GM21367 (cell line): ENCODE data around the gene PHLDB2.
"Not testable (repeated sequence)": the region's sequence is repeated elsewhere in the genome, so short reads cannot be mapped to it uniquely, and the experiment has no call there.

Experiments
- ATAC-seq: cut with Tn5 transposase; IDR thresholded peaks from one replicate; pipeline ENCODE4 v1.9.1; 2021; ENCODE audit not compliant: unreplicated experiment

Gene PHLDB2

GRCh38 chr3:111859061-111859973 is at the start of gene PHLDB2:
Gene PHLDB2, plus strand, starts transcription at chr3:111859265. Its CDS starts 24,813 bp downstream, at chr3:111884078.
- ATAC-seq, result no peak

DNA sequence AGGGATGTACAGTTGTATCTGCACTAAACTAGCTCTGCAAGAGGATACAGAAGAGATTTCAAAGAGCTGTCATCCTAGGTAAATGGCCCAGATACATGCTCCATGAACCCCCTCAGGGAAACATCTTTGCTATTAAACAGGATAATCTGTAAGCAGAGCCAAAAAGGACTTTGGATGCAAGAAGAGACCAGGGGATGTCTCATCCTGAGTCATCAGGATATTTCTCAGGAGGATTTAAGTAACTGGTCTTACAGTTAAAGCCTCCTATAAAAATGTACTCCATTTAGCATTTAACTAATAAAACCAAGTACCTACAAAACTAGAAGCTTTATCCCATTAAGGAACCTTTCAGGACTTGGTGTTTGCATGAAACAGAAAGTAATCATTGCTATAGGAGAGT is 48.2 kb upstream of the PHLDB2 start:
- no peak for ATAC-seq

GRCh38 chr3:111811811-111812210 is 47.3 kb upstream of the PHLDB2 start:
- no peak for ATAC-seq

GRCh38 chr3:111812701-111813100 is 46.4 kb upstream of the PHLDB2 start:
- no peak for ATAC-seq

DNA sequence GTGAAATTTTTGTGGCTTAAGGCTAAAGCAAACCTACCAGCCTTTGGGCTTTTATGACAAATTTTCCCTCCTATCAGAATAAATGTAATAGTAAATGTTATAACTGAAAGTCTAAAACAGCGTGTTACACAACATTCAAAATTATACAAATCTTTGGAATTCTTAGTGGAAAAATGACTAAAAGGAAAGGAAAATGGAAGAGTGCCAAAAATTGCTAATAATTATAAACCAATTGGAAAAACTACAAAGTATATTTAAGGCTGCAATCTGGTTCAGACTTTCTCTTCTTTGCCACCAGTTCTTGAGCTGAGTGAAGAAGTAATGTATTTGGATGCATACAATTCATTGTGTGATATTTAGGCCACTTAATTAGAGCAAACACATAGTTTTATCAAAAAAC is 45.6 kb upstream of the PHLDB2 start:
- ATAC-seq, result no peak

GRCh38 chr3:111813979-111814378 is 45.1 kb upstream of the PHLDB2 start:
- no peak for ATAC-seq

DNA sequence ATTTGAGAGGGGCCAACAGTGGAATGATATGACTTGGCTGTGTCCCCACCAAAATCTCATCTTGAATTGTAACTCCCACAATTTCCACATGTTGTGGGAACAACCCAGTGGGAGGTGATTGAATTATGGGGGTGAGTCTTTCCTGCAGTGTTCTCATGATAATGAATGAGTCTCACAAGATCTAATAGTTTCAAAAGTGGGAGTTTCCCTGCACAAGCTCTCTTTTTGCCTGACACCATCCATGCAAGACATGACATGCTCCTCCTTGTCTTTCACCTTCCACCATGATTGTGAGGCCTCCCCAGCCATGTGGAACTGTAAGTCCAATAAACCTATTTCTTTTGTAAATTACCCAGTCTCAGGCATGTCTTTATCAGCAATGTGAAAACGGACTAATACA is 42.3 kb upstream of the PHLDB2 start:
- not testable (repeated sequence) for ATAC-seq

DNA sequence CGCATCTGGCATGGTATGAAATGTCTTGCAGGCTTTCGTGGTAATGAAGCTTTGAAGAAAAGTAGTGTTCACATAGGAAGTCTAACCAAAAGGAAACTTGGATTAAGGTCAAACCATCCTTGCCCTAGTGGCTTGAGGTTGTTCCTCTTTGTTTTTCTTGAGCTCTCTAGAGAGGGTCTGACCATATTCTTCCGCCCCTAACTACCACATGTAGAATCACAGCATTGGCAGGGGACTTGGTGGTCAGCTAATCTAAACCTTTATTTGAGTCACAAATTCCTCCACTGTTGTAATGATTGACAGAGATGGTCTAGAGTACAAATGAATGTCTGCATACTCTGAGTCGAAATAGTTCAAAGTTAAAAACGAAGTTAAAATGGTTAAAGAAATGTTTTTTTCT is 39.1 kb upstream of the PHLDB2 start:
- no peak for ATAC-seq

DNA sequence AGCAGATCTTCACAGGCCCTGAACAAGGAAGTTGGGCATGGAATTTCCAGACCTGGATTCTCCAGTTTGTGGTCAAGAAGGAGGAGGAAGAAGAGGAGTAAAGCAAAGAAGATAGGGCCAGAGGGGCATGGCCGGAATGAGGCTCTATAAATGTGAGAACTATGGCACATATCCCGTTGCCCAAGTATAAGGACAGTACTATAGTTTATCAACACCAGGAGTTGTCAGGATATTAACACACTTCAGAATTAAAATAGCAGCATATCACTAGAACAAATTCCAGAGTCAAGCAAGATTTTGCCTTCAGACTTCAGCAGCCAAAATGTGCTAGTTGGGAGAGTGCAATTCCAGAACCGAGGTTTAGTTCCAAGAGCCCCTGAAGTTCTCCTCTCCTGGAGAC is 38.4 kb upstream of the PHLDB2 start:
- no peak for ATAC-seq

- ATAC-seq, result no peak
These were observed 37.2 kb upstream of the PHLDB2 start for GRCh38 chr3:111821891-111822290.

DNA sequence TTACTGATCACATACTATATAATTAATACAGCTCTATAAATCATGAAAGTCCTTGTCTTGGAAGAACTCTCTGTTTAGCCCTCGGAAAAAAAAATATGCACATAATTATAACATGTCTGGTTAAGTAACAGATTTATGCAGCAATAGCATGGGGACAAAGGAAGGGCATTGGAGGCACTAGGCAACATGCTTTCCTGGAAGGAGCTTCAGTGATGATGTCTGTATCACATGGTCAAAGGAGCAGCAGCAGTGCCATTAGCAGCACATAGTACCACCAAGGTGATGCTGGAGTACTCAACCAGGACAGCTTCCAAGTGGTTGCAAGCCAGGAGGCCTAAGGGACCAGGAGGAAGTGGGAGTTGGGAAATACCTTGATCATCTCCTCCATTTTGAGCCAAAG is 36.3 kb upstream of the PHLDB2 start:
- ATAC-seq, result no peak

DNA sequence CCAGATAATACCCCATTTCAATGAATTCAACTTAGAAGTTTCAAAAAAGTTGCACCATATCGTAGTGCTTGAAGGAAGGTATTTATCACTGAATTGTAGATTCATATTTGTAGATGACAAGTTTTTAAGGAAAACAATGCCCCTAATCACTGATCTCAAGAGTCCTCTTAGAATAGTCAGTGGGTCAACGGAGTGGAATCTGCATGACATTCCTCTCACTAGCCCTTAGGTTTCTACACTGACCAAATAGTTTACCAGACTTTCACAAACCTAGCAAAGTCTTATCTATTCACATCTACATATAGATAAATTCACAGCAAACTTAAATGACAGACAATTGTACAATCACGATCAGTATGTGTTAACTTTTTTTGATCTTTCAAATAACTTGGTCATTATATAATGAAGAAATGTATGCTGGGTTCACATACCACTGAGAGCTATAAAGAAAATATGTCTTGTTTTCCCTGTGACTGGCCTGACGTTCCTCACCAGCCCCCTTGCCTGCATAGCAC is 35.7 kb upstream of the PHLDB2 start:
- ATAC-seq, result no peak

DNA sequence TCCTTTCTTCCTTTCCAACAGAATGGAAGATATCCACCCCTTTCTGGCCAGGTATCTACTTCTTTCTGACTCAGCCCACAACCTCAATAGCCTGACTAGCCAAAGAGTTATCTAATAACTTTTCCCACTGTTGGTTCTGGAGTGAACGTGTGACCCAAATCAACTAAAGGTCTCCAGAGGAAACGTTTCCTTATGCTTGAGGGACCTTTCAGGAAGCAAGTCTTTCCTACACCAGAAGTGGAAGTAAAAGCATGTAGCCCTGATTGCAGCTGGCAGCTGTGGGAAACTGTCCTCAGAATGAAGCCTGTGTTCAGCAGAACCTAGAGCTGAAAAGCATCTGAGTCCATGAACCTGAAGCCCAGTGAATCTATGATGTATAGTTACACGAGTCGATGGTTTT is 34.7 kb upstream of the PHLDB2 start:
- no peak for ATAC-seq

GRCh38 chr3:111827871-111828270 is 31.2 kb upstream of the PHLDB2 start:
- ATAC-seq, result no peak

DNA sequence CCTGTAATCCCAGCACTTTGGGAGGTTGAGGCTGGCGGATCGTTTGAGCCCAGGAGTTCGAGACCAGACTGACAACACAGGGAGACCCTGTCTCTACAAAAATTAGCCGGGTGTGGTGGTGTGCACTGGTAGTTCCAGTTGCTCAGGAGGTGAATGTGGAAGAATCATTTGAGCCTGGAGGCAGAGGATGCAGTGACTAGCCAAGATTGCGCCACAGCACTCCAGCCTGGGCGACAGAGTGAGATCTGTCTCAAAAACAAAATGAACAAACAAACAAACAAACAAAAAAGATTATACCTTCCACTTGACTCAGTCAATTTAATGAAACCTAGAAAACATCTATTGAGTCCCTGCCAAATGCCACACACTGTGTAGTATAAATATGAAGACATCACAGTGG is 30.5 kb upstream of the PHLDB2 start:
- no peak for ATAC-seq

DNA sequence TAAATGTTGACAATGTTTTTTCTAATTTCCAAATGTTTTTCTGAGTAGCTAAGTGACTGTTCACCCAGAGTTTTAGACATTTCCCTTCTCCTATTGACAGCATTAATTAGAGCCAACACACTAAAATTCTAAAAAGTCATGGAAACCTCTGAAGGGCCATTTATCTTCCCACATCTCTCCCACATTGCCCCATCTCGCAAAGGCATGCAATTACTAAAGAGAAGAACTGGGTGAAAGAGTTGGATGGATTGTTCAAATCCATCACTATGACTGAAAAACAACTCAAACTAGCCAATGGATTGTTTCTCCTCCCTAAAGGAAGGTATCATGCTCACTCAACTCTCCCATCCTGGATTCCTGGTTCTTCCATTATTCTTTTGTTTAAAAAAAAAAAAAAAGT is 30.0 kb upstream of the PHLDB2 start:
- ATAC-seq, result no peak

- no peak for ATAC-seq
These were observed 27.2 kb upstream of the PHLDB2 start for GRCh38 chr3:111831840-111832239.

GRCh38 chr3:111837112-111837511 is 22.0 kb upstream of the PHLDB2 start:
- no peak for ATAC-seq

DNA sequence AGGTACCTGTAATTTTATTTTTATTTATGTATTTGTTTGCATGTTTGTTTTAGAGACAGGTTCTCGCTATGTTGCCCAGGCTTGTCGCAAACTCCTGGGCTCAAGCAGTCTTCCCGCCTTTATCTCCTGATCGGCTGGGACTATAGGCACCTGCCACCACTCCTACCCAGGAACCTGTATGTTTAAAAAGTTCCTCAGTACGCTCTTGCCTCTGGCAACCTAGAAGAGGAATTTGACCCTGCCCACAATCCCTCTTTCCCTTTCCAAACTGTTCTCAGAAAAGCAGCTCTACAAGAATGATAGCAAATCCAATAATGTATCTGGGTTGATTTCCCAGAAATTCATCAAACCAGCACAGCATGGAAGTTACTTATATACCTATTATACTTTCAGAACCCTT is 20.9 kb upstream of the PHLDB2 start:
- ATAC-seq, result no peak

- ATAC-seq, result no peak
These were observed 13.0 kb upstream of the PHLDB2 start for GRCh38 chr3:111846039-111846438.

GRCh38 chr3:111846717-111847116 is 12.3 kb upstream of the PHLDB2 start:
- ATAC-seq, result no peak

- ATAC-seq, result no peak
These were observed 10.8 kb upstream of the PHLDB2 start for GRCh38 chr3:111848283-111848682.

- no peak for ATAC-seq
These were observed 10.3 kb upstream of the PHLDB2 start for GRCh38 chr3:111848778-111849177.
